Lower leg skin (tissue), 4 donors: ENCODE results near the gene TPM2. TPM values are rescaled to one million over a fixed set of nuclear protein-coding genes. Genes with fewer than 3 reads are reported as not detected.

ENCODE experiments used
- DNase-seq, 2 donors: peaks; one replicate each; pipeline ENCODE4 v3.0.0-alpha.2; 2019; ENCODE audit warnings: low spot score in 2 of 2
- H3K4me3 ChIP-seq: fragments of 200-600 bp; sonication (generic); 2 replicates; pipeline ENCODE4 v1.5.1; 2017; ENCODE audit warnings: mild to moderate bottlenecking, low read depth; ENCODE audit not compliant: poor library complexity, severe bottlenecking
- POLR2A ChIP-seq, 2 donors: fragments of 450-650 bp; IDR thresholded peaks; one replicate each; pipeline ENCODE4 v1.6.1; 2016 to 2017; ENCODE audit warnings: antibody characterized with exemption in 2 of 2, mild to moderate bottlenecking in 1 of 2, moderate library complexity in 1 of 2
- WGBS, 2 donors: methylation state at CpG; one replicate each; pipeline ENCODE4 v1.1.5; 2018; 5-methylcytosine and 5-hydroxymethylcytosine counted together
- intact Hi-C: fragments of 100-400 bp; cut with DNase I; formaldehyde crosslinking; loops from one replicate; pipeline ENCODE4 v1.15.0; 2023; ENCODE audit warnings: low total_unique reads
- total RNA-seq, 4 donors: library from RNA; depleted of rRNA; stranded (reverse); fragments of >200 nt; gene quantifications; one replicate each; pipeline ENCODE4 v1.1.0, GENCODE V29; 2016
- TF ChIP-seq, protein P1 (sequence below), 3 donors: fragments of 450-650 bp; IDR thresholded peaks; one replicate each; pipeline ENCODE4 v1.5.1; 2016; ENCODE audit warnings: antibody characterized with exemption in 3 of 3, mild to moderate bottlenecking in 3 of 3, moderate library complexity in 2 of 3

TPM2 gene
- total RNA-seq, 4 donors from 2014 or later = 36.3 to 190 (median 68.6) TPM

DNA sequence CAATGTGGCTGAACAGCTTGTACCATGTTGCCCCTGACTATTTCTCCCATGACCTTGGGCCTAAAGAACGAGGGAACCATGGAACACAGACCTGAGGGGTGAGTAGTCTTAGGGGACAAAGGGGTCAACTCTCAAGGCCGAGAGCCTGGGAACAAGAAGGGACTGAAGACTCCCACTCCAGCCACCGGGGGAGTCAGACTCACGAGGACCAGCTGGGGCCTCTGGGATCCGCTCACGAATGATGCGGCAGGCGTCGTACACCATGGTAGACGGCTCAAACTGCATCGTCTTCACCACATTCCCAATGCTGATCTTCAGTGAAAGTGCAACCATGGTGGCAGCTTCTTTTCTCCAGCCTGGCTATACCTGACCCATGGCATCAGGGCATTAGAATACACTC lies 35.6 kb upstream of the TPM2 start:
- intact Hi-C loops = loop anchor here (10.0 kb wide), 1 partner anchor 51 kb away; the partner anchor contains the start of gene CA9
- no peak for DNase-seq
- H3K4me3 ChIP-seq = no peak overlapping the region
- TF ChIP-seq POLR2A (IDR thresholded peaks at IDR 0.05) = no peak
- TF ChIP-seq, protein P1, sequence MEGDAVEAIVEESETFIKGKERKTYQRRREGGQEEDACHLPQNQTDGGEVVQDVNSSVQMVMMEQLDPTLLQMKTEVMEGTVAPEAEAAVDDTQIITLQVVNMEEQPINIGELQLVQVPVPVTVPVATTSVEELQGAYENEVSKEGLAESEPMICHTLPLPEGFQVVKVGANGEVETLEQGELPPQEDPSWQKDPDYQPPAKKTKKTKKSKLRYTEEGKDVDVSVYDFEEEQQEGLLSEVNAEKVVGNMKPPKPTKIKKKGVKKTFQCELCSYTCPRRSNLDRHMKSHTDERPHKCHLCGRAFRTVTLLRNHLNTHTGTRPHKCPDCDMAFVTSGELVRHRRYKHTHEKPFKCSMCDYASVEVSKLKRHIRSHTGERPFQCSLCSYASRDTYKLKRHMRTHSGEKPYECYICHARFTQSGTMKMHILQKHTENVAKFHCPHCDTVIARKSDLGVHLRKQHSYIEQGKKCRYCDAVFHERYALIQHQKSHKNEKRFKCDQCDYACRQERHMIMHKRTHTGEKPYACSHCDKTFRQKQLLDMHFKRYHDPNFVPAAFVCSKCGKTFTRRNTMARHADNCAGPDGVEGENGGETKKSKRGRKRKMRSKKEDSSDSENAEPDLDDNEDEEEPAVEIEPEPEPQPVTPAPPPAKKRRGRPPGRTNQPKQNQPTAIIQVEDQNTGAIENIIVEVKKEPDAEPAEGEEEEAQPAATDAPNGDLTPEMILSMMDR (IDR thresholded peaks at IDR 0.05) = no peak
- 92 to 94% methylated on average over 11 of the region's 11 CpGs for WGBS, 2 donors

DNA sequence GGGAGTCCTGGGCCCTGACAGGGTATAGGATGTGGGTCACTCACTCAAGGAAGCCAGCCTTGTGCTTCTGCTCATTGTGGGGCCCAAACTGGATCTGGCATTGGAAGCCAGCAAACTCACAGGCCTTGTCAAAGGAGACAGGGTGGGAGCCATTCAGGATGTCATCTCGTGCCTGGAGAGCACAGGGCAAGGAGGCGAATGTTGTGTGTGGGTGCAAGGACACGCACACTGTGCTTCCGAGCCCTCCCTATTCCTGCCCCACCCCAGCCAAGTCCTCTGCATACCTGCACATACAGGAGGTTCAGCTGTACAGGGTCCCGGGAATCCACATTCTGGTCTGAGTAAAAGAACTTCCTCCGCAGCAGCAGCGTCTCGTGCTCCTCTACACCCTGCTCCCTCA lies 34.2 kb upstream of the TPM2 start:
- TF ChIP-seq POLR2A (IDR thresholded peaks at IDR 0.05) = no peak
- TF ChIP-seq, protein P1 (IDR thresholded peaks at IDR 0.05) = no peak
- WGBS, 2 donors = 93 to 97% methylated on average over 8 of the region's 8 CpGs
- DNase-seq = no peak
- intact Hi-C loops = loop anchor here (10.0 kb wide), 1 partner anchor 49 kb away; the partner anchor contains the start of gene CA9
- H3K4me3 ChIP-seq = no peak overlapping the region

DNA sequence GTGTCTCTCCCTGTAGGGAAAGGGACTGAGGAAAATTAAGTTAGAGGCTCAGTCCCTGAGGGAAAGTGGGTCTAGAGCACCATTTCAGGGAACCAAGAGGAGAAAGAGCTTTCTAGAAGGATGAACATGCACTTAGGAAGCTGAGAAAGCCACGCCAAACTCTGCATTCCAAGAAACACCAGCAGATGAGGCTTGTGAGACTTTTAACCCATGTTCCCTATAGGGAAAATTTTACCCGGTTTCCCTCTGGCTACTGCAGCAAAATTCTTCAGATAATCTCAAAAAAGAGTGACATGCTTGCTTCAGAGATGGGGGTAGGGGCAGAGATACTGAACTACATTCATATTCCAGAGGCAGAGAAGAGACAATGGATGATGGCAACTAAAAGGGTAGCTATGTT lies 33.7 kb upstream of the TPM2 start:
- 84 to 89% methylated on average over 2 of the region's 2 CpGs for WGBS, 2 donors

DNA sequence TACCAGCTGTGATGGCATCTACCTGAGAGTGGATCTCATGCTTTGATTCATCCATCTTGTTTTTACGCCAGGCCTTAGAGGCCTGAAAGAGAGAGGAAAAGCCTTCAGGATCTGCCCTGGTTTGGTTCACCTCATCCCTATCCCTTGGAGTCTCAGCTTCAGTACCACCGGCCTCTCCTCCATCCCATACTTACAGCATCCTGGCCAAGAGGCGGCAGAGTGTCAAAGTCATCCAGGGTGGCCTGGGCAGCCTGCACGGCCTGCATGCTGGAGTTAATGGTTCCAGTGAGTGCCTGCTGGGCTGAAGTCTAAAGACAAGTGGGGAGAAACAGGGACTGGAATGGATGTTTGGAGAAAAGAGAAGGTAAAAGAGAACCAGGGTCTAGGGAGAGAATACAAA lies 29.8 kb upstream of the TPM2 start:
- 96% methylated on average over 4 of the region's 4 CpGs for WGBS, 2 donors
- intact Hi-C loops = no loop called here
- H3K4me3 ChIP-seq = no peak overlapping the region
- no peak for DNase-seq
- TF ChIP-seq POLR2A (IDR thresholded peaks at IDR 0.05) = no peak
- TF ChIP-seq, protein P1 (IDR thresholded peaks at IDR 0.05) = no peak

More for the DNA sequence above, 33.7 kb upstream of the TPM2 start:
- H3K4me3 ChIP-seq = no peak overlapping the region
- no peak for DNase-seq
- TF ChIP-seq, protein P1 (IDR thresholded peaks at IDR 0.05) = no peak
- no peak for TF ChIP-seq POLR2A (IDR thresholded peaks at IDR 0.05)
- intact Hi-C loops = loop anchor here (10.0 kb wide), 1 partner anchor 49 kb away; the partner anchor contains the start of gene CA9

DNA sequence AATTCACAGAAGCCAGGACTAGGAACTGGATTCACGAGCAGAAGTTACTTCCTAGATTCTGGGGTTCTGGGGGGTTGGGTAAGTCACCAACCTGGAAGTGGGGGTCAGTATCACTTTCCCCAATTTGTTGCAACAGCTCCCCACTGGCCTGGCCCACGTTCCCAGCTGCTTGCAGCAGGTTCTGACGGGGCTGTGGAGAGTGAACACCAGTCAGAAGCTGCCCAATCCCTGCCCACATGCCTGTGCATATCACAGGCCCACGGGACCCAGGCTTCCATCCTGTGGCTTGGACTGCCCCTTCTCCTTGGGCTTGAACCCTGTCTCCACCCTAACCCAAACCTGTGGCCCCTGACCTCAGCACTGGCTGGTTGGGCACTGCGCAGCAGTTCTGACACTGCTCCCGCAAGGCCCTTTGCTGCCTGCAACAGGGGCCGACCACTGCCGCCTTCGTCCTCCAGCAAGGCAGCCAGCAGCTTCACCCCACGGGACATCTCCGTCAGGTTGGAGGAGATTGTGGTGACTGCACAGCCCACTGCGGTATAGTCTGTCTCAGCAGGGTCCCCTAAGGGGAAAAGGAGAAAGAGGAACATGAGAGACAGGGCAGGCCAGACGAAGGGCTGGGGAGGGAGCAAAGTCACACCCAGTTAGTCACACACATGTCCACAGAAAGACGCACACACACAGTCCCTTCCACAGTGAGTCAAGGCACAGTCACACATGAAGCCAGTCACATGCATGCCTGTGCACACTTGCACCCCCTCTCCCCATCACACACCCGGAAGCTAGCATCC lies 29.2 kb upstream of the TPM2 start:
- 86 to 88% methylated on average over 15 of the region's 15 CpGs for WGBS, 2 donors
- intact Hi-C loops = no loop called here
- no peak for DNase-seq
- TF ChIP-seq POLR2A (IDR thresholded peaks at IDR 0.05) = no peak
- TF ChIP-seq, protein P1 (IDR thresholded peaks at IDR 0.05) = no peak
- H3K4me3 ChIP-seq = no peak overlapping the region
